HepG2 (cell line): ENCODE measurements around the gene ISG20L2. TPM values are rescaled to one million over a fixed set of nuclear protein-coding genes. Genes with fewer than 3 reads are reported as not detected.

ENCODE experiments used
- ATAC-seq: fragments of 200-7000 bp; cut with Tn5 transposase; 3 replicates; pipeline ENCODE4 v1.9.1; 2020; ENCODE audit warnings: mild to moderate bottlenecking, moderate library complexity
- BruUV-seq: library from RNA; stranded (reverse); fragments of 400-500 nt; replicated peaks from 2 replicates; lab custom pipeline; 2021; lab: Mats Ljungman, UMichigan
- CTCF ChIA-PET: fragments of 300-600 bp; formaldehyde crosslinking; extraction: SDS; loops from one replicate; lab custom pipeline; 2021; ENCODE audit warnings: low total read pairs, inconsistent platforms, low intra/inter-chr PET ratio; lab: Yijun Ruan, JAX
- POLR2A ChIA-PET: fragments of 350-600 bp; sonication (Branson Sonifier 250); formaldehyde crosslinking; loops from one replicate; lab custom pipeline; 2020; ENCODE audit warnings: antibody characterized with exemption, inconsistent platforms; lab: Yijun Ruan, JAX
- DNase-seq: peaks from one replicate; pipeline ENCODE4 v3.0.0-alpha.2; 2015; ENCODE audit warnings: low spot score
- FAIRE-seq: peaks from 3 replicates; lab custom pipeline; 2011; peaks lifted over from hg19 to GRCh38; lab: Jason Lieb, UNC
- H2AFZ ChIP-seq: one replicate; pipeline ENCODE4 v1.6.1; 2011; ENCODE audit warnings: low read length, inconsistent platforms
- H3K27ac ChIP-seq: fragments of 300-600 bp; 3 replicates; pipeline ENCODE4 v1.8.0; 2011; ENCODE audit warnings: mixed run types, mild to moderate bottlenecking, mixed read lengths, low read length, inconsistent platforms; ENCODE audit not compliant: insufficient read depth; ENCODE audit errors: extremely low read length
- H3K27me3 ChIP-seq, 2 experiments: fragments of 200-600 bp in 1 of 2; 2 replicates in 1 of 2; 3 replicates in 1 of 2; pipeline versions ENCODE4 v1.6.0 to v1.8.0; 2011; ENCODE audit warnings: low read length in 2 of 2, mild to moderate bottlenecking in 2 of 2, moderate library complexity in 2 of 2, inconsistent platforms in 1 of 2; ENCODE audit not compliant: insufficient read depth in 2 of 2, control insufficient read depth in 1 of 2
- H3K36me3 ChIP-seq, 2 experiments: fragments of 200-600 bp in 1 of 2; replicated peaks in 1 of 2; 2 replicates in 1 of 2; 3 replicates in 1 of 2; pipeline versions ENCODE4 v1.5.1 to v1.8.0; 2011; ENCODE audit warnings: low read length in 2 of 2, inconsistent platforms in 1 of 2; ENCODE audit not compliant: insufficient read depth in 2 of 2, control insufficient read depth in 1 of 2
- H3K4me1 ChIP-seq: 2 replicates; pipeline ENCODE4 v1.5.1; 2012; ENCODE audit warnings: low read length, inconsistent platforms; ENCODE audit not compliant: insufficient read depth
- H3K4me2 ChIP-seq: 2 replicates; pipeline ENCODE4 v1.6.0; 2011; ENCODE audit warnings: low read depth, low read length, inconsistent platforms
- H3K4me3 ChIP-seq, 3 experiments: fragments of 200-600 bp in 1 of 3; sonication (generic), shearing (Covaris generic) in 1 of 3; replicated peaks in 1 of 3; 2 replicates each; pipeline ENCODE4 v1.5.1; 2011 to 2016; ENCODE audit warnings: low read length in 3 of 3, inconsistent platforms in 2 of 3, low read depth in 2 of 3, mild to moderate bottlenecking in 2 of 3, control low read depth in 1 of 3, mixed read lengths in 1 of 3; ENCODE audit not compliant: insufficient read depth in 1 of 3
- H3K79me2 ChIP-seq: one replicate; pipeline ENCODE4 v1.6.1; 2011; ENCODE audit warnings: low read length, inconsistent platforms; ENCODE audit not compliant: insufficient read depth
- H3K9ac ChIP-seq: 2 replicates; pipeline ENCODE4 v1.6.0; 2011; ENCODE audit warnings: mild to moderate bottlenecking, low read depth, low read length, inconsistent platforms; ENCODE audit not compliant: insufficient read depth
- H3K9me3 ChIP-seq: 2 replicates; pipeline ENCODE4 v1.5.1; 2012; ENCODE audit warnings: mild to moderate bottlenecking, low read length
- H4K20me1 ChIP-seq: 2 replicates; pipeline ENCODE4 v1.6.0; 2011; ENCODE audit warnings: inconsistent platforms, mild to moderate bottlenecking, low read length, moderate library complexity; ENCODE audit not compliant: insufficient read depth
- CREM ChIP-seq, 2 experiments: sonication (generic) in 1 of 2; formaldehyde crosslinking in 1 of 2; IDR thresholded peaks; 2 replicates each; pipeline versions ENCODE4 v1.4.0 to v1.6.1; 2016 to 2020; ENCODE audit warnings: antibody characterized with exemption in 1 of 2, mild to moderate bottlenecking in 1 of 2, missing genetic modification reagents in 1 of 2
- ELF3 ChIP-seq: IDR thresholded peaks from 2 replicates; pipeline ENCODE4 v1.6.1; 2016; ENCODE audit warnings: missing genetic modification reagents, missing compliant biosample characterization
- KLF15 ChIP-seq: sonication (generic); formaldehyde crosslinking; IDR thresholded peaks from 2 replicates; pipeline ENCODE4 v1.8.1; 2023; ENCODE audit warnings: borderline replicate concordance, mild to moderate bottlenecking, inconsistent platforms, missing genetic modification reagents, mixed read lengths
- ZNF205 ChIP-seq: IDR thresholded peaks from 2 replicates; pipeline ENCODE4 v1.6.1; 2018; ENCODE audit warnings: missing biosample characterization, missing genetic modification reagents
- ZNF784 ChIP-seq: sonication (generic); formaldehyde crosslinking; IDR thresholded peaks from 2 replicates; pipeline ENCODE4 v1.5.1; 2020; ENCODE audit warnings: missing genetic modification reagents, mild to moderate bottlenecking, borderline replicate concordance
- WGBS: methylation state at CpG from one replicate; pipeline ENCODE4 v1.1.6; 2017; ENCODE audit warnings: low lambda C conversion rate; 5-methylcytosine and 5-hydroxymethylcytosine counted together
- in situ Hi-C: cut with HindIII; loops from 2 replicates; pipeline ENCODE4 v1.10.0; 2017; ENCODE audit warnings: low pct_unique_long_range_greater_than_20kb; ENCODE audit not compliant: extremely low pct_ligation_motif_present
- intact Hi-C: fragments of 100-400 bp; cut with micrococcal nuclease; formaldehyde crosslinking; loops from one replicate; pipeline ENCODE4 v1.10.0; 2022; ENCODE audit not compliant: unreplicated experiment
- polyA plus RNA-seq, 8 experiments: library from polyadenylated mRNA; depleted of rRNA in 3 of 8; stranded (reverse) in 7 of 8; unstranded in 1 of 8; fragments of >200 nt; fragmentation: Illumina TruSeq in 4 of 8; extraction: Trizol in 4 of 8; gene quantifications; 2 replicates each; pipeline versions ENCODE4 v1.2.1 to v1.2.3, GENCODE V29; 2011 to 2016; ENCODE audit warnings: low read depth in 4 of 8, missing spikeins in 1 of 8, mixed read lengths in 1 of 8; ENCODE audit not compliant: insufficient read depth in 1 of 8
- total RNA-seq, 5 experiments: library from RNA; depleted of rRNA; stranded (reverse); fragments of >200 nt; fragmentation: Illumina TruSeq; extraction: Trizol; gene quantifications; 2 replicates each; pipeline ENCODE4 v1.2.3, GENCODE V29; 2016; ENCODE audit warnings: low read depth in 1 of 5
- TF ChIP-seq, protein P1 (sequence below): sonication (generic); formaldehyde crosslinking; IDR thresholded peaks from 2 replicates; pipeline ENCODE4 v1.8.0; 2022; ENCODE audit warnings: low read depth, missing genetic modification reagents
- TF ChIP-seq, protein P2 (sequence below): sonication (generic); formaldehyde crosslinking; IDR thresholded peaks from 2 replicates; pipeline ENCODE4 v1.4.0; 2020; ENCODE audit warnings: missing genetic modification reagents, borderline replicate concordance
- TF ChIP-seq, protein P3 (sequence below): sonication (generic); formaldehyde crosslinking; IDR thresholded peaks from 2 replicates; pipeline ENCODE4 v1.5.1; 2020; ENCODE audit warnings: mild to moderate bottlenecking, missing genetic modification reagents, moderate library complexity

Gene ISG20L2
- total and polyA plus RNA-seq, 2 of the 13 experiments (the other 11 are each of a cell fraction or from before 2014, with no cell fraction given), result 19.8 to 21.3 TPM

GRCh38 chr1:156767101-156767878 lies 38.7 kb upstream of the ISG20L2 start, which contains the start of gene PRCC:
Gene PRCC, plus strand, starts transcription at chr1:156767535. Its CDS starts 237 bp downstream, at chr1:156767772.
- peak within 1 kb of the TSS; percentile 55 for H2AFZ ChIP-seq
- in situ Hi-C loops (loop anchor here (5.0 kb wide), 1 partner anchor 40 kb away; the partner anchor contains the start of genes ISG20L2 and METTL25B), intact Hi-C loops (loop anchor here (1.0 kb wide), 3 partner anchors 16 to 41 kb away; partner anchors contain the start of genes HDGF and MRPL24)
- ChIA-PET POLR2A (interaction anchor here (0.5 to 6.5 kb wide), 21 partner anchors 8 to 310 kb away, joined by 3 to 125 read pairs (median 4); partner anchors contain the start of genes HDGF, ISG20L2, METTL25B and MRPL24), CTCF (no interaction called here)
- peak within 1 kb of the TSS; percentile 96 for H3K9ac ChIP-seq
- H3K27ac ChIP-seq, result peak within 1 kb of the TSS; percentile 84
- peaks cover 49% of the 10 kb centered on the region for H3K4me1 ChIP-seq
- DNase-seq (peak; percentile 99), FAIRE-seq (peak; percentile 99), ATAC-seq (peak; percentile 96)
- peak within 1 kb of the TSS; percentile 85 to 100 (median 92) for H3K4me3 ChIP-seq
- no TSS peak for BruUV-seq
- H3K27me3 ChIP-seq, result no peaks in the 10 kb centered on the region; a peak in 1 of 5 replicates
- under 1% methylated on average over 20 of the region's 50 CpGs for WGBS
- peaks cover 5% of the 10 kb centered on the region; the same call in 1 of the 2 replicates for H4K20me1 ChIP-seq
- peaks cover 52% of the 10 kb centered on the region for H3K79me2 ChIP-seq
- H3K4me2 ChIP-seq, result peak within 1 kb of the TSS; percentile 85
- no peaks in the 10 kb centered on the region for H3K9me3 ChIP-seq
- H3K36me3 ChIP-seq, result peaks cover 3 to 19% of the 10 kb centered on the region in 2 experiments; a peak in 1 of 5 replicates
- TF ChIP-seq CREM (IDR thresholded peaks at IDR 0.05) (peak; percentile 100), CREM (CRISPR knock-in tag; IDR thresholded peaks at IDR 0.05) (0 out of 2 replicates have a peak, but pooled peaks have one; percentile 21), KLF15 (CRISPR knock-in tag) (no peak; the same call in 1 of the 2 replicates), ELF3 (CRISPR knock-in tag) (peak; percentile 58), ZNF784 (CRISPR knock-in tag) (no peak), ZNF205 (CRISPR knock-in tag) (0 out of 2 replicates have a peak, but pooled peaks have one; percentile 19)
- TF ChIP-seq, protein P1, sequence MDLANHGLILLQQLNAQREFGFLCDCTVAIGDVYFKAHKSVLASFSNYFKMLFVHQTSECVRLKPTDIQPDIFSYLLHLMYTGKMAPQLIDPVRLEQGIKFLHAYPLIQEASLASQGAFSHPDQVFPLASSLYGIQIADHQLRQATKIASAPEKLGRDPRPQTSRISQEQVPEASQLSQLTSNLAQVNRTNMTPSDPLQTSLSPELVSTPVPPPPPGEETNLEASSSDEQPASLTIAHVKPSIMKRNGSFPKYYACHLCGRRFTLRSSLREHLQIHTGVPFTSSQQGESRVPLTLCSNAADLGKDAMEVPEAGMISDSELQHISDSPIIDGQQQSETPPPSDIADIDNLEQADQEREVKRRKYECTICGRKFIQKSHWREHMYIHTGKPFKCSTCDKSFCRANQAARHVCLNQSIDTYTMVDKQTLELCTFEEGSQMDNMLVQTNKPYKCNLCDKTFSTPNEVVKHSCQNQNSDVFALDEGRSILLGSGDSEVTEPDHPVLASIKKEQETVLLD, result no peak
- TF ChIP-seq, protein P2, sequence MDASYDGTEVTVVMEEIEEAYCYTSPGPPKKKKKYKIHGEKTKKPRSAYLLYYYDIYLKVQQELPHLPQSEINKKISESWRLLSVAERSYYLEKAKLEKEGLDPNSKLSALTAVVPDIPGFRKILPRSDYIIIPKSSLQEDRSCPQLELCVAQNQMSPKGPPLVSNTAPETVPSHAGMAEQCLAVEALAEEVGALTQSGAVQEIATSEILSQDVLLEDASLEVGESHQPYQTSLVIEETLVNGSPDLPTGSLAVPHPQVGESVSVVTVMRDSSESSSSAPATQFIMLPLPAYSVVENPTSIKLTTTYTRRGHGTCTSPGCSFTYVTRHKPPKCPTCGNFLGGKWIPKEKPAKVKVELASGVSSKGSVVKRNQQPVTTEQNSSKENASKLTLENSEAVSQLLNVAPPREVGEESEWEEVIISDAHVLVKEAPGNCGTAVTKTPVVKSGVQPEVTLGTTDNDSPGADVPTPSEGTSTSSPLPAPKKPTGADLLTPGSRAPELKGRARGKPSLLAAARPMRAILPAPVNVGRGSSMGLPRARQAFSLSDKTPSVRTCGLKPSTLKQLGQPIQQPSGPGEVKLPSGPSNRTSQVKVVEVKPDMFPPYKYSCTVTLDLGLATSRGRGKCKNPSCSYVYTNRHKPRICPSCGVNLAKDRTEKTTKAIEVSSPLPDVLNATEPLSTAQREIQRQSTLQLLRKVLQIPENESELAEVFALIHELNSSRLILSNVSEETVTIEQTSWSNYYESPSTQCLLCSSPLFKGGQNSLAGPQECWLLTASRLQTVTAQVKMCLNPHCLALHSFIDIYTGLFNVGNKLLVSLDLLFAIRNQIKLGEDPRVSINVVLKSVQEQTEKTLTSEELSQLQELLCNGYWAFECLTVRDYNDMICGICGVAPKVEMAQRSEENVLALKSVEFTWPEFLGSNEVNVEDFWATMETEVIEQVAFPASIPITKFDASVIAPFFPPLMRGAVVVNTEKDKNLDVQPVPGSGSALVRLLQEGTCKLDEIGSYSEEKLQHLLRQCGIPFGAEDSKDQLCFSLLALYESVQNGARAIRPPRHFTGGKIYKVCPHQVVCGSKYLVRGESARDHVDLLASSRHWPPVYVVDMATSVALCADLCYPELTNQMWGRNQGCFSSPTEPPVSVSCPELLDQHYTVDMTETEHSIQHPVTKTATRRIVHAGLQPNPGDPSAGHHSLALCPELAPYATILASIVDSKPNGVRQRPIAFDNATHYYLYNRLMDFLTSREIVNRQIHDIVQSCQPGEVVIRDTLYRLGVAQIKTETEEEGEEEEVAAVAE (CRISPR knock-in tag), result peak; percentile 83
- TF ChIP-seq, protein P3, sequence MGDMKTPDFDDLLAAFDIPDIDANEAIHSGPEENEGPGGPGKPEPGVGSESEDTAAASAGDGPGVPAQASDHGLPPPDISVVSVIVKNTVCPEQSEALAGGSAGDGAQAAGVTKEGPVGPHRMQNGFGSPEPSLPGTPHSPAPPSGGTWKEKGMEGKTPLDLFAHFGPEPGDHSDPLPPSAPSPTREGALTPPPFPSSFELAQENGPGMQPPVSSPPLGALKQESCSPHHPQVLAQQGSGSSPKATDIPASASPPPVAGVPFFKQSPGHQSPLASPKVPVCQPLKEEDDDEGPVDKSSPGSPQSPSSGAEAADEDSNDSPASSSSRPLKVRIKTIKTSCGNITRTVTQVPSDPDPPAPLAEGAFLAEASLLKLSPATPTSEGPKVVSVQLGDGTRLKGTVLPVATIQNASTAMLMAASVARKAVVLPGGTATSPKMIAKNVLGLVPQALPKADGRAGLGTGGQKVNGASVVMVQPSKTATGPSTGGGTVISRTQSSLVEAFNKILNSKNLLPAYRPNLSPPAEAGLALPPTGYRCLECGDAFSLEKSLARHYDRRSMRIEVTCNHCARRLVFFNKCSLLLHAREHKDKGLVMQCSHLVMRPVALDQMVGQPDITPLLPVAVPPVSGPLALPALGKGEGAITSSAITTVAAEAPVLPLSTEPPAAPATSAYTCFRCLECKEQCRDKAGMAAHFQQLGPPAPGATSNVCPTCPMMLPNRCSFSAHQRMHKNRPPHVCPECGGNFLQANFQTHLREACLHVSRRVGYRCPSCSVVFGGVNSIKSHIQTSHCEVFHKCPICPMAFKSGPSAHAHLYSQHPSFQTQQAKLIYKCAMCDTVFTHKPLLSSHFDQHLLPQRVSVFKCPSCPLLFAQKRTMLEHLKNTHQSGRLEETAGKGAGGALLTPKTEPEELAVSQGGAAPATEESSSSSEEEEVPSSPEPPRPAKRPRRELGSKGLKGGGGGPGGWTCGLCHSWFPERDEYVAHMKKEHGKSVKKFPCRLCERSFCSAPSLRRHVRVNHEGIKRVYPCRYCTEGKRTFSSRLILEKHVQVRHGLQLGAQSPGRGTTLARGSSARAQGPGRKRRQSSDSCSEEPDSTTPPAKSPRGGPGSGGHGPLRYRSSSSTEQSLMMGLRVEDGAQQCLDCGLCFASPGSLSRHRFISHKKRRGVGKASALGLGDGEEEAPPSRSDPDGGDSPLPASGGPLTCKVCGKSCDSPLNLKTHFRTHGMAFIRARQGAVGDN (CRISPR knock-in tag), result peak; percentile 78
